SH-SY5Y (cell line): ENCODE data around the gene GPT2.

Experiments
- GATA2 ChIP-seq: IDR thresholded peaks from 2 replicates; pipeline ENCODE4 v1.6.1; 2011; ENCODE audit warnings: mild to moderate bottlenecking, low read depth, low read length
- GATA3 ChIP-seq: IDR thresholded peaks from 2 replicates; pipeline ENCODE4 v1.6.1; 2011; ENCODE audit warnings: low read depth, mild to moderate bottlenecking, low read length, moderate library complexity

DNA sequence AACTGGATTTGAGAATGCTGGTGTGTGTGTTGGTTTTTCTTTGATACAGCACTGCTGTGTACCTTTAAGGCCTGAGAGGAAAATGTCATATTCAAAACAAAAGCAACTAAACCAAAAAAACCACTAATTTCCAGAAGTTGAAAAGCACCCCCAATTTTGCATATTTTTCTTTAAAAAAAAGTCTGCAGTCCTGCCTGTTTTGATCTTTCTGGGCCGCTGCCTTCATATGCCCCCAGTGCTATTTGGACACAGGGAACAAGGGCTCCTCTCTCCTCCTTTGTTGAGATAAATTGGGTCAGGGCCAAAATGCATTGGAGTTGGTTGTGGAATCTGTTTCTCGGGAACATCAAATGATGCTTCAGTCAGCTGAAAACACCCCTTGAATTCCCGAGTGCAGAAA, 26.9 kb downstream of the GPT2 start:
- TF ChIP-seq GATA3: no peak
- no peak for TF ChIP-seq GATA2
